Activated naive CD4-positive, alpha-beta T cell treated with anti-CD3 and anti-CD28 coated beads, Interleukin-2, amount 50 U/mL, for 24 hours (primary cell): Measurements from ENCODE around the gene WRNIP1.

ENCODE experiments used
- H3K27ac Mint-ChIP-seq: one replicate; pipeline ENCODE4 v1.8.0; 2021; ENCODE audit warnings: mild to moderate bottlenecking, mixed read lengths
- H3K27me3 Mint-ChIP-seq: one replicate; pipeline ENCODE4 v1.8.0; 2021; ENCODE audit warnings: mixed read lengths
- H3K36me3 Mint-ChIP-seq: one replicate; pipeline ENCODE4 v1.8.0; 2021; ENCODE audit warnings: mixed read lengths
- H3K4me1 Mint-ChIP-seq: one replicate; pipeline ENCODE4 v1.8.0; 2021; ENCODE audit warnings: mixed read lengths
- H3K4me3 Mint-ChIP-seq: one replicate; pipeline ENCODE4 v1.8.0; 2021; ENCODE audit warnings: mild to moderate bottlenecking, mixed read lengths
- H3K9me3 Mint-ChIP-seq: one replicate; pipeline ENCODE4 v1.8.0; 2021; ENCODE audit warnings: mixed read lengths

WRNIP1 gene

GRCh38 chr6:2818593-2818992 lies 53.4 kb downstream of the WRNIP1 start:
- Mint-ChIP-seq H3K36me3 (peaks cover 12% of the 10 kb centered on the region), H3K4me1 (peaks cover 27% of the 10 kb centered on the region), H3K27ac (no peak overlapping the region), H3K9me3 (peaks cover 10% of the 10 kb centered on the region), H3K27me3 (no peaks in the 10 kb centered on the region), H3K4me3 (no peak overlapping the region)

- peaks cover 10% of the 10 kb centered on the region for H3K9me3 Mint-ChIP-seq
- H3K36me3 Mint-ChIP-seq, result peaks cover 12% of the 10 kb centered on the region
- H3K4me1 Mint-ChIP-seq, result peaks cover 27% of the 10 kb centered on the region
- H3K4me3 Mint-ChIP-seq, result no peak overlapping the region
- H3K27ac Mint-ChIP-seq, result no peak overlapping the region
- no peaks in the 10 kb centered on the region for H3K27me3 Mint-ChIP-seq
Observed at GRCh38 chr6:2819115-2819514, 53.9 kb downstream of the WRNIP1 start.

- Mint-ChIP-seq H3K4me1 (peaks cover 27% of the 10 kb centered on the region), H3K9me3 (peaks cover 10% of the 10 kb centered on the region), H3K27me3 (no peaks in the 10 kb centered on the region), H3K36me3 (peaks cover 12% of the 10 kb centered on the region), H3K27ac (no peak overlapping the region), H3K4me3 (no peak overlapping the region)
Observed at GRCh38 chr6:2819978-2820377, 54.8 kb downstream of the WRNIP1 start.

- Mint-ChIP-seq H3K4me1 (peaks cover 27% of the 10 kb centered on the region), H3K27ac (no peak overlapping the region)
Observed at GRCh38 chr6:2820415-2820814, 55.2 kb downstream of the WRNIP1 start.

GRCh38 chr6:2821554-2821953 lies 56.4 kb downstream of the WRNIP1 start:
- H3K4me1 Mint-ChIP-seq, result peaks cover 22% of the 10 kb centered on the region
- peaks cover under 1% of the 10 kb centered on the region for H3K9me3 Mint-ChIP-seq
- no peaks in the 10 kb centered on the region for H3K27me3 Mint-ChIP-seq
- peaks cover 9% of the 10 kb centered on the region for H3K36me3 Mint-ChIP-seq
- H3K4me3 Mint-ChIP-seq, result no peak overlapping the region
- no peak overlapping the region for H3K27ac Mint-ChIP-seq

More at GRCh38 chr6:2820415-2820814, 55.2 kb downstream of the WRNIP1 start:
- H3K36me3 Mint-ChIP-seq, result peaks cover 12% of the 10 kb centered on the region
- H3K27me3 Mint-ChIP-seq, result no peaks in the 10 kb centered on the region
- H3K9me3 Mint-ChIP-seq, result peaks cover 10% of the 10 kb centered on the region
- H3K4me3 Mint-ChIP-seq, result no peak overlapping the region

GRCh38 chr6:2823104-2823850 lies 58.1 kb downstream of the WRNIP1 start:
- Mint-ChIP-seq H3K9me3 (no peaks in the 10 kb centered on the region), H3K4me1 (peaks cover 7% of the 10 kb centered on the region), H3K4me3 (no peak overlapping the region), H3K36me3 (peaks cover 5% of the 10 kb centered on the region), H3K27me3 (no peaks in the 10 kb centered on the region), H3K27ac (no peak overlapping the region)

GRCh38 chr6:2826131-2826530 lies 60.9 kb downstream of the WRNIP1 start:
- peaks cover 16% of the 10 kb centered on the region for H3K4me1 Mint-ChIP-seq
- no peak overlapping the region for H3K27ac Mint-ChIP-seq
- H3K27me3 Mint-ChIP-seq, result no peaks in the 10 kb centered on the region
- no peak overlapping the region for H3K4me3 Mint-ChIP-seq
- no peaks in the 10 kb centered on the region for H3K9me3 Mint-ChIP-seq
- H3K36me3 Mint-ChIP-seq, result peaks cover 4% of the 10 kb centered on the region

- no peaks in the 10 kb centered on the region for H3K27me3 Mint-ChIP-seq
- H3K27ac Mint-ChIP-seq, result no peak overlapping the region
- H3K9me3 Mint-ChIP-seq, result no peaks in the 10 kb centered on the region
- H3K4me1 Mint-ChIP-seq, result peaks cover 16% of the 10 kb centered on the region
- peaks cover 6% of the 10 kb centered on the region for H3K36me3 Mint-ChIP-seq
- H3K4me3 Mint-ChIP-seq, result no peak overlapping the region
Observed at GRCh38 chr6:2827142-2827541, 61.9 kb downstream of the WRNIP1 start.

- Mint-ChIP-seq H3K4me1 (peaks cover 16% of the 10 kb centered on the region), H3K4me3 (no peak overlapping the region), H3K27me3 (no peaks in the 10 kb centered on the region), H3K27ac (no peak overlapping the region), H3K9me3 (no peaks in the 10 kb centered on the region), H3K36me3 (peaks cover 7% of the 10 kb centered on the region)
Observed at GRCh38 chr6:2828629-2829028, 63.4 kb downstream of the WRNIP1 start.

GRCh38 chr6:2829253-2829652 lies 64.1 kb downstream of the WRNIP1 start:
- Mint-ChIP-seq H3K27ac (no peak overlapping the region), H3K4me3 (no peak overlapping the region), H3K36me3 (peaks cover 10% of the 10 kb centered on the region), H3K4me1 (peaks cover 16% of the 10 kb centered on the region), H3K9me3 (no peaks in the 10 kb centered on the region), H3K27me3 (no peaks in the 10 kb centered on the region)

GRCh38 chr6:2830183-2830582 lies 65.0 kb downstream of the WRNIP1 start:
- no peaks in the 10 kb centered on the region for H3K9me3 Mint-ChIP-seq
- H3K36me3 Mint-ChIP-seq, result peaks cover 16% of the 10 kb centered on the region
- no peak overlapping the region for H3K27ac Mint-ChIP-seq
- H3K4me1 Mint-ChIP-seq, result peaks cover 21% of the 10 kb centered on the region
- H3K4me3 Mint-ChIP-seq, result no peak overlapping the region
- H3K27me3 Mint-ChIP-seq, result no peaks in the 10 kb centered on the region

- H3K27ac Mint-ChIP-seq, result no peak overlapping the region
- H3K27me3 Mint-ChIP-seq, result no peaks in the 10 kb centered on the region
- H3K9me3 Mint-ChIP-seq, result no peaks in the 10 kb centered on the region
- peaks cover 15% of the 10 kb centered on the region for H3K36me3 Mint-ChIP-seq
- H3K4me3 Mint-ChIP-seq, result no peak overlapping the region
- peaks cover 27% of the 10 kb centered on the region for H3K4me1 Mint-ChIP-seq
Observed at GRCh38 chr6:2831392-2831791, 66.2 kb downstream of the WRNIP1 start.

GRCh38 chr6:2834262-2834661 lies 69.1 kb downstream of the WRNIP1 start:
- no peak overlapping the region for H3K4me3 Mint-ChIP-seq
- no peaks in the 10 kb centered on the region for H3K9me3 Mint-ChIP-seq
- H3K36me3 Mint-ChIP-seq, result peaks cover 20% of the 10 kb centered on the region
- no peaks in the 10 kb centered on the region for H3K27me3 Mint-ChIP-seq
- H3K4me1 Mint-ChIP-seq, result peaks cover 41% of the 10 kb centered on the region
- no peak overlapping the region for H3K27ac Mint-ChIP-seq
